ENCODE results near the gene ACMSD.

DNA sequence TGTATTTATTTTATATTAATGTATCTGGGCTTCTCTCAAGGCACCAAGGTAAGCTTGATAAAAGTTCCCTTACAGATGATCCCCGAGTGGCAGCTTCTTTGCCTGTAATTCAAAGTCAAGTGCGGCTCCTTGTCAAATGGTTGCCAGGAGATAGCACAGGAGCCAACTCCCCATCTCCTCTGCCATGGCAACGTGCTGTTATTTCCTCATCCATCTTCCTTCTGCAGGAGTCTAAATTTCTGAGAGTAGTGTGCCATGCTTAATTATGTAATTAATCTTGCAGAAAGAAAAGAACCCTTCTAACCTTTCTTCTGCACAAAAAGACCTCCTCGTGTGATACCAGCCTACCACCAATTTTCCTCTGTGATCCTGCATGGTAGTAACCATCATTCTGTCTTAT lies 46.2 kb upstream of the ACMSD start:
- TF ChIP-seq, protein P1, sequence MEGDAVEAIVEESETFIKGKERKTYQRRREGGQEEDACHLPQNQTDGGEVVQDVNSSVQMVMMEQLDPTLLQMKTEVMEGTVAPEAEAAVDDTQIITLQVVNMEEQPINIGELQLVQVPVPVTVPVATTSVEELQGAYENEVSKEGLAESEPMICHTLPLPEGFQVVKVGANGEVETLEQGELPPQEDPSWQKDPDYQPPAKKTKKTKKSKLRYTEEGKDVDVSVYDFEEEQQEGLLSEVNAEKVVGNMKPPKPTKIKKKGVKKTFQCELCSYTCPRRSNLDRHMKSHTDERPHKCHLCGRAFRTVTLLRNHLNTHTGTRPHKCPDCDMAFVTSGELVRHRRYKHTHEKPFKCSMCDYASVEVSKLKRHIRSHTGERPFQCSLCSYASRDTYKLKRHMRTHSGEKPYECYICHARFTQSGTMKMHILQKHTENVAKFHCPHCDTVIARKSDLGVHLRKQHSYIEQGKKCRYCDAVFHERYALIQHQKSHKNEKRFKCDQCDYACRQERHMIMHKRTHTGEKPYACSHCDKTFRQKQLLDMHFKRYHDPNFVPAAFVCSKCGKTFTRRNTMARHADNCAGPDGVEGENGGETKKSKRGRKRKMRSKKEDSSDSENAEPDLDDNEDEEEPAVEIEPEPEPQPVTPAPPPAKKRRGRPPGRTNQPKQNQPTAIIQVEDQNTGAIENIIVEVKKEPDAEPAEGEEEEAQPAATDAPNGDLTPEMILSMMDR (IDR thresholded peaks at IDR 0.05) = no peak
- no peak for TF ChIP-seq POLR2A (IDR thresholded peaks at IDR 0.05)

All from prostate gland (tissue), 2 donors.